GM19099 (cell line): Measurements from ENCODE around the gene PTPRU.

Experiments used
- POLR2A ChIP-seq: IDR thresholded peaks from 3 replicates; pipeline ENCODE4 v1.6.1; 2011; ENCODE audit warnings: low read depth; ENCODE audit not compliant: insufficient read length; ENCODE audit errors: extremely low read depth

The PTPRU gene

DNA sequence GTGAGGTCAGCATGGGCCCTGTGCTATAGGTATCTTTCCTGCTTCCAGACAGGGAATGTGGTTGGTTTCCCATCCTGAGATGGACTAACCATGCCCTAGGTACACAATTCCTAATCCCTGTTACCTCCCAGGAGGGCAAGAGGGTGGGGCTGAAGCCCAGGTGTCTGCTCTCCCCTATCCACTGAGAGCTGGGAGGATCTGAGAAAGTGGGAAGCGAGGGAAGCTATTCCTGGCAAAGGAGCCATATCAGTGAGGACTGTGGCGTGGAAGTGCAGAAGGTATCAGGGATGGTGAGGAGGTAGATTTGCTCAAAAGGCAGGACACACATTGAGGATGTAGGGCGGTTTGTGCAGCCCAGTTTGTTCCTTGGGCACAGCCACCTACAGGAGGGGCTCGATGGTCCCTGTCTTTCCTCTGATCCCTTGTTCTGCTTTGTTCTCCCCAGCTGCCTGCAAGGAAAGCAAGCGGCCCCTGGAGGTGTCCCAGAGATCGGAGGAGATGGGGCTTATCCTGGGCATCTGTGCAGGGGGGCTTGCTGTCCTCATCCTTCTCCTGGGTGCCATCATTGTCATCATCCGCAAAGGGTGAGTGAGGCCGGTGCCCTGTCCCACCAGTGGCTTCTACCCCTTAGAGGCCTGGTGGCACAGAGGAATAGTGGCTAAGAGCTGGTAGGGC, 48.1 kb downstream of the PTPRU start:
- no peak for TF ChIP-seq POLR2A

DNA sequence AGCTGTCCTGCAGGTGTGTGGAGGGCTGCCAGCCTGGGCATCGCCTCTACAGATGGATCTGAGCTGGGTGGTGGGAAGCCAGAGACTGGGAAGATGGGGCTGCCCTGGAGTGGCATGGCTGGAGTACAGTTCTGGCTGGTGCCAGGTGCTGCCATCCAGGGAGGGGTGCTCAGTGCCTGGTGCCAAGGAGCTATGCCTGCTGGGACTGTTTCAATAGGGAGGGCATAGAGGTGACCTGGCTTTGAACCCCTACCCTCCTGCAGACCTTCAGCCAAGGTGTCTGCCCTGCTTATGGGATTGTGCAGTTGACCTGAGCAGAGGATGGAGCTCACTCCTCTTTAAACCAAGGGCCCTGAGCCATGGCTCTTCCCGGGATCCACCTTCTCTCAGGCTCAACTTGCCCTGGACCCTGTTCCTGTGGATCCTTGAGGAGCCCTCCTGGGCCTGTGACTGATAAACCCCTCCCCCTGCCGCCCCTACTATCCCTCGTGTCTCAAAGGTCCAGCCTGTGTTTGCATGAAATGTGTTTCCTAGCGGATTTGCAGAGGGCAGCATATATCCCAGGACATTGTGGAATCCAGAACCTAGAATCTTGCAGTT, 48.7 kb downstream of the PTPRU start:
- no peak for TF ChIP-seq POLR2A

DNA sequence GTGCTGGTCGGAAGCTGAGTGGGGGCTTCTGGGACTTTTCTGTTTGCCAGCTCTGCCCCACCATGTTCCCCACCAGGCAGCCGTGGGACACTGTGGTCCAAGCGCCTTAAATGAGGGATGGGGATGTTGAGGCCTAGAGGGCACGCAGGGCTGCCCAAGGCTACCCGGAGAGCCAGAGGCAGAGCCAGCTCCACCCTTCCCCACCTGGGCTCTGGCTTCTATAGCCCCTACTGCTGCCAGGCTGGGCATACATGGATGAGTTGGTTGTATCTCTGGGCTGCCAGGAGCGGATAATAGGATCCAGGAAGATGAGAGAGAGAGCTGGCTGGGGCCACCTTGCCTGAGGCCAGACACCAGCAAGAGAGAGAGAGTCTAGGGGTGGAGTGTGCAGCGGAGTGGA, 49.4 kb downstream of the PTPRU start:
- no peak for TF ChIP-seq POLR2A

DNA sequence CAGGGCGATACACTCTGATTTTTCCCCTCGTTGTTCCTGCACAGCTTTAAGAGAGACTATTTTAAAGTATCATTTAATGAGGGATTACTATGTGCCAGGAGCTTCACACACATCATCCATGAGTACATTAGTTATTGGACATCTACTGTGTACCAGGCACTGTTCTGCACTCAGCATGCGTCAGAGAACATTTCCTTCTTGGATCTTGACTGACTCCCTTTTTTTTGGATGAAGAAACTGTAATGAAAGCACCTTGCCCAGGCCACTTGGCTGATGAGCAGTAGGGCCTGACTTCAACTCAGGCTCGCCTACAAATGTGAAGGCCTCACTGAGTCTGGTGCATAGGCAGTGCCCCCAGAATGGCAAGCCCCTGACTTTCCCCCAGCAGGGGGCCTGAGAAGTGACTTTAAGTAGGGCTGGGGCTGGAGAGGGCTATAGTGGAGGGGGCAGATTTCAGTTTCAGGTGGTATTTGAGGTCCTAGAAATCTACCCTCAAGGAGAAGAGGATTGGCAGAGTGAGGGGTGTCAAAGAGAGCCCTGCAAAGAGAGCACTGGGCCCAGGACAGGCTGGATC, 50.0 kb downstream of the PTPRU start:
- no peak for TF ChIP-seq POLR2A

DNA sequence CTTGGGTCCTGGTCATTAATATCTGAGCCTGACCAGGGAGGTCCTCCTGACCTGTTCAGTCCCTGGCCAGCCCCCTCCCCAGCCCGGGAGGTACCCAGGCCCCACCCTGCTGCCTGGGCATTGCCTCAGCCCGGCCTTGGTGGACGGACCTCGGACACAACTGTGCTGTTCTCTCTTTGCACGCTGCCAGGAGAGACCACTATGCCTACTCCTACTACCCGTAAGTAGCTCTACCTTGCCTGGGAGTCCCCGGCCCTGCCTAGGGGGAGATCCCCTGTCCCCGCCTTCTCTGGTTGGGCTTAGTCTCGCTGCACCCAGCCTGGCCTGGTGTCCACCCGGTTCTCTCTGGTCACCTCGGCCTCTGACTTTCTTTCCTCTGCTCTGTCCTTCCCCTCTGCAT, 53.2 kb downstream of the PTPRU start:
- no peak for TF ChIP-seq POLR2A

DNA sequence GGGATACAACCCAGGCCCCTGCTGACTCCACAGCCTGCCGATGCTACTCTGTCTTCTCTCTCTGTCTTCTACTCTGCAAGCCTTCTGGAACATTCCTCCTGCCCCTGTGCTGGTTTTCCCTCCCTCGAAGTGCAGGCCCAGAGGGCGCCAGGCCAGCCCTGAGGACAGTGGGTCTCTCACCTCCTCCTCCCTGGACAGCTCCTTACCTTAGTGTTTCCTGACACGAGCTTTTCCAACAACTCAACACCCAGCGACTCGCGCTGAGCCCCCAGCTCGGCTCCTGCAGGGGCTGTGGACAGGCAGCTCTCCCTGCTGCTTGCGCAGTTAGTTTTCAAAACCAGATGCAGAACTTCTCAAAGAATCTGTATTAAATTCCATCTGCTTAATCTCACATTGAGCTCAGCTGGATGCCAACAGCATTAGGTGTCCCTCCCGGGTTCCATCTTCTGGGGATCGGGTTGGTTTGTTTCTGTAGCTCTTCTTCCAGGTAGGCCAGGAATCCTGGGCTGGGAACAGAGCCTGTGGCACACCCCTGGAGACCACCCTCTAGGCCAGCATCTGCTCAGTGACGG, 54.2 kb downstream of the PTPRU start:
- TF ChIP-seq POLR2A: no peak

DNA sequence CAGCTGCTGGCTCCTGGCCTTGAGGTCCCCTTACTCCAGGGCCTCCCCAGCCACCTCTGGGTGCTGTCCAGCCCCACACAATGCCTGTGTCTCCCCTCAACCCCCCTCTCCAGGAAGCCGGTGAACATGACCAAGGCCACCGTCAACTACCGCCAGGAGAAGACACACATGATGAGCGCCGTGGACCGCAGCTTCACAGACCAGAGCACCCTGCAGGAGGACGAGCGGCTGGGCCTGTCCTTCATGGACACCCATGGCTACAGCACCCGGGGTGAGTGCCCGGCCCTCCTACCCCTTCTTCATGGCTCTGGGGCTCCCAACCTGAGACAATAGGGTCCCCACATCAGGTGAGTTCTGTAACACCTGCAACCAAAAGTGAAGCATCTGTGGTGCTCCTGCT, 55.4 kb downstream of the PTPRU start:
- no peak for TF ChIP-seq POLR2A

DNA sequence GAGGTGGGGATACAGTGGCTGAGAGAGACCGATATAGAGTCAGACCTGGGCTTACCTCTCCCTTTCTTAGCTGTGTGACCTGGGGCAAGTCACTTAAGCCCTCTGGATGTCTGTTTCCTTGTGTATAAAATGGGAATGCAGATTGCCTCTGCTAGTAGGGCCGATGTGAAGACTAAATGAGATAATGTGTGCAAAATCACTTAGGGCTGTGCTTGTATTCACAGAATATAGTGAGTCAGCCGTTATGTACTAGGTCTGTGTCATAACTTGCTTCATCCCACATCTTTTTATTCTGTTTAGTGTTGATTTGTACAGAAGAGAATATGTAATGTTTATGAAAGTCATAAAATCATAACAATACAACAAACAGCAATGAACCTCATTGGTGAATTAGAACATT, 56.0 kb downstream of the PTPRU start:
- TF ChIP-seq POLR2A: no peak

DNA sequence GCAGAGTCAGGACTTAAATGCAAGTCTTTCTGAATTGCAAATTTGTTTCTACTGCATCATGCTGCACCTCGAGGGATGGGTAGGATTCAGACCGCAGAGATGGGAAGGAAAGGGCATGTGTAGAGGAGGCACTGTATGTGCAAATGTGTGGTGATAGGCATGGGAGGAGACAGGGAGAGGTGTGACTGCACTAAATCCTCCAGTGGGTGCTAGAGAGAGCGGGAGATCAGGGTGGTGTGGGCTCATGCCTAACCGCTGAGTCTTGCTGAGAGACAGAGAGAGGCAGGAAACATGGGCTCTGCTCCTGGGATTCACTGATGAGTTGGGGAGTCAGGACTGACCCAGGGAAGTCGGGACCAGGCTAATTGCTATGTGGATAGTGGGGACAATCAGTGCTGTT, 61.1 kb downstream of the PTPRU start:
- no peak for TF ChIP-seq POLR2A

DNA sequence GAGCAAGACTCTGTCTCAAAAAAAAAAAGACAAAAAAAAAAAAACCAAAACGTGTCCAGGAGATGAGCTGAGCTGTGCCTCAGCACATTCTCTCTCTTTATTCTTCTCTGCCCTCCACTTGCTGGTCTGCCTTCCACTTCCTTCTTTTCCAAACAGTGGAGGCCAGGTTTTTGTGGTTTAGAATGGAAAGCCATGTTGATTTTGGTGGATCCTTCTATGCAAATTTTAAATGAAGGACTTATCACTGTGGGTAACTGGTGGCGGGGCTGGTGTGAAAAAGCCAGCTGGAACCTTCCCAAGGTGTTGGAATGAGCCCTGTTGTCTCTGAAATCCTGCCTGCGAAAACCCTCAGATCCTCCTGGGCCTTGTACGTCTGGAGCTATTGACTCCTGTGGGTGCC, 61.9 kb downstream of the PTPRU start:
- TF ChIP-seq POLR2A: no peak

DNA sequence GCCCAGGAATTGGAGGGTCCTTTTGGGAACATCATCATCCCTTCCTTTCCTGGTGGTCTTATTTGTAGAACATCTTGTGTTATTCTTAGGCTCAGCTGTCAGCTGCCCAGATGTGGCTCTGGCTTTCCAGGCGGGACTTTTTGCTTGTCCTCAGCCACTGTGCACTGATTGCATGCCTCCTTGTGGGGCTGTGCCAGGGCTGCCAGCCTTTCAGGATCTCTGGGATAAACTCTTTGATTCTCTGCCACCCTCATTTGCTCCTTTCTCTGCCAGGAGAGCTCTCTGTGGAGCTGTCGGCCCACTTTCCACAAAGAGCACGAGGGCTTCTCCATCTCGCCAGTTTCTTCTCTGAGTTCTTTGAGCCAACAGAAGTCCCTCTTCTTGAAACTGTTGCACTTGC, 63.1 kb downstream of the PTPRU start:
- TF ChIP-seq POLR2A: no peak

DNA sequence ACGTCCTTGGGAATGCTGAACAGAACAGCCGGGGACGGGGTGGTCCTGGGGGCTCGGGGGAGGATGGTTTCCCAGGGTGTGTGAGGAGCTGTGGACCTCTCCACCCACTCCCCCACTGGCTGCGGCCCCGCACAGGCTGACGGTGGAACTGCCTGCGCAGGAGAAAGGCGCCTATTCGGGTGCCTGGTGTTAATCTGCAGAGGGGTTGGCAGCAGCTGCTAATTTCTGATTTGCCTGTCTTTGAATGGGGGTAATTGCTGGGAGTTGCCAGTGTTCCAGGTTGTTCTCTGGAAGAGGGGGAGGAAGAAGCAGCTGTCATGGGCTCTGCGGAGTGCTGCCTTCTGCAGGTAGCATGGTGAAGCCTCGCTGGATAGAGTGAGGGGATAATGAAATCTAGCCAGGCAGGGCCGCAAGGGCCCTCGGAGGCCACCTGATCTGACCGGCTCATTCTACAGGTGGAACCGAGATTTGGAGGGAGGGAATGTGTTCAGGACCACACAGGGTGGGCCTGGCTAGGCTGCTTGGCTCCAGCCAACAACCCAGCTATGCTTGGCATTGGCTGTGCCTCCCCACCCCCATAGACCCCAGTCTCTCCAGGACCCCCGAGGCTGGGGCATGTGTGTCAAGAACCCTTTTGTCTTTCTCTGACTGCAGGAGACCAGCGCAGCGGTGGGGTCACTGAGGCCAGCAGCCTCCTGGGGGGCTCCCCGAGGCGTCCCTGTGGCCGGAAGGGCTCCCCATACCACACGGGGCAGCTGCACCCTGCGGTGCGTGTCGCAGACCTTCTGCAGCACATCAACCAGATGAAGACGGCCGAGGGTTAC, 67.1 kb downstream of the PTPRU start:
- no peak for TF ChIP-seq POLR2A

DNA sequence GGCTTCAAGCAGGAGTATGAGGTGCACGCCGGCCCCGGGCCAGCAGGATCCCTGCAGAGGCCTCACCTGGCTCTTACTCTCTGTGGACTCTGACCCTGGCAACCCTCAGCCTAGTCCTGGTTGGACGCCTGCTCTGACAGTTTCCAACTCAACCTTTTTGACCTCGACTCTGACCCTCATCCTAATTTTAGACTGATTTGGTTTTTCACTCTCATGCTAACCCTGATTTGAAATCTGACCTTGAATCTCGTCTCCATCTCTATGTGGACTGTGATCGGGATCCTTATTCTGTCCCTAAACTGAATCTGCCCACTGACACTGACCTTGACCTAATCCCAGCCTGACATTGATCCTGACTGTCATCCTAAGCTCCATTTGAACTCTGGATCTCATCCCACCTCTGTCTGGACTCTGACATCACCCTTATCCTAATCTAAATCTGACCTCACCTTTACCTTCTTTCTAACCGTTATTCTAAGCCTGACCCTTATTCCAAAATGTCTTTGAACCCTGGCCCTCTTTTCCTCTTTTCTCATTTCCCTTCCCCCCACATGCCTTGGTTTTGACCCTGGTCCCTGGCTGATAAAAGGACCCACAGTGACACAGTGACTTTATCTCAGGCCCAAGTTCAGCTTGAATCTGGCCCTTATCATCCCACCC, 67.8 kb downstream of the PTPRU start:
- TF ChIP-seq POLR2A: no peak

DNA sequence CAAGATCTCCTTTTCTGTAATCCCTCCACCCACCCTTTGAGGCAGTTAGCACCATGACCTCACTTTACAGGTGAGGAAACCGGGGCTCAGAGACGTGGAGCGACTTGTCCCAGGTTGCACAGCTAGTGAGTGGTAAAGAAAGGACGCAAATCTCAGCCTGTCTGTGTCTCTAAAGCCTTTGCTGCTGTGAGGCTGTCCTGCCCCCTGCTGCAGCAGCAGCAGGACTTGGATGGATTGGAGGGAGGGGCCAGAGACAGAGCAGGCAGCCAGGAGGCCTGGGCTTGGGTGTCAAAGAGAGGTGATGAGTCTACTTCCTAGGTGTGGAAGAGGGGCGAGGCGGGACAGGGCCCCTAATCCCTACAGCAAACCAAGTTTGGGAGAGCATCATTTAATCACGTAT, 69.6 kb downstream of the PTPRU start:
- no peak for TF ChIP-seq POLR2A

DNA sequence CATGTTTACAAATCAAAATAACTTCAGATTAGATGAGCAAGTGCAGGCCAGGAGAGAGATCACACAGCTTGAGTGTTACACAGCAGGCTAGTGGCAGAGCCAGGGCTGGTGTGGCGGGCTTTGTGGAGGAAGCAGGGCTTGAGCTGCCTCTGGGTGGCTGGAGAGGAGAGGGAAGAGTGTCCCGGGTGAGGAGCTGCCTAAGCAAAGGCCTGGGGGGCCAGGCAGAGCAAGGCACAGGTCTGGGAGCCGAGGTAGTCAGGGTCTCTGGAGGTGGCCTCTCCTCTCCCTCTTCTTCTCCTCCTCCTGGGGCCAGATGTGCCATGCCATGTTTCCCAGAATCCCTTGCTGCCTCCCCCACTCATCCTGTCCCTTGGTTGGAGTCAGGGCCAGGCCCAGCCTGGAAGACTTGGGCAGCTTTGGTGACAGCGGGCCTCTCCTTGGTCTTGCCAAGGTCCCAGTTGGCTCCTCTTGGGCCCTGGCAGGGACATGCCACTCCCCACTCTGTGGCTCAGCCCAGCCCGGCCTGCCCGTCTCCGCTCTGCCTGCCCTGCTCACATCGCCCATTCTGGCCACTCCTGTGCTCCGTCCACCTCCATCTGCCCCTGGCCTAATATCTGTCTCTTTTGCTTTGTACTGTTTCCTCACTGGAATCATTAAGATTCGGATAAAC, 70.3 kb downstream of the PTPRU start:
- TF ChIP-seq POLR2A: no peak

DNA sequence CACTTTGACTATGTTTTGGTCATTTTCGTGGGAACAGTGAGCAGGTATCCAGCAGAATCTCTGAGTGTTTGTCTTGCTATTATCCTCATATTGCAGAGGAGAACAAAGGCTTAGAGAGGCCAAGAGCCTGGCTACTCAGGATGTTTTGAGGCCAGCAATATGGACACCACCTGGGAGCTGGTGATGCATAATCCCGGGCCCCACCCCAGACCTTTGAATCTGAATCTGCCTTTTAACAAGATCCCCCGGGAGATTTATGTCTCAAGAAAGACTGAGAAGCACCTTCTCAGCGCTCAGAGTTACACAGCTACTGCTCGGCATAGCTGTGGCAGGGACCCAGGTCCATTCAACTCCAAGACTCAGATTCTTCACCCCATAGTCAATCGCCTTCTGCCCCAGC, 72.8 kb downstream of the PTPRU start:
- TF ChIP-seq POLR2A: no peak
